ENCODE data around the gene MYO3A. TPM values are rescaled to one million over a fixed set of nuclear protein-coding genes. Genes with fewer than 3 reads are reported as not detected.

MYO3A gene
- total and polyA plus RNA-seq, 2 experiments from 2014 or later = 3.0 to 10.7 TPM

- Histone ChIP-seq H3K79me2 (replicated peaks; ENCODE audit: insufficient read depth) (no peaks in the 10 kb centered on the region), H3K4me2 (no peak overlapping the region), H3K9me2 (ENCODE audit: insufficient read depth) (no peaks in the 10 kb centered on the region; the same call in 1 of the 2 replicates), H4K20me1 (replicated peaks; ENCODE audit: insufficient read depth) (no peaks in the 10 kb centered on the region), H3K36me3 (ENCODE audit: insufficient read depth) (no peaks in the 10 kb centered on the region), H3K4me3 (no peak overlapping the region), H3F3A (replicated peaks; ENCODE audit: low read depth) (no peaks in the 10 kb centered on the region), H3K27me3 (ENCODE audit: insufficient read depth) (no peaks in the 10 kb centered on the region), H2AFZ (no peak overlapping the region), H3K4me1 (ENCODE audit: insufficient read depth) (no peaks in the 10 kb centered on the region), H3K27ac (ENCODE audit: low read depth) (no peak overlapping the region)
- H3K27ac Mint-ChIP-seq = no peak overlapping the region
- H3K4me3 Mint-ChIP-seq = no peak overlapping the region
- TF ChIP-seq EZH2 (IDR thresholded peaks at IDR 0.05; ENCODE audit: low read depth, unreplicated experiment) = no peak
- TF ChIP-seq, protein P1, sequence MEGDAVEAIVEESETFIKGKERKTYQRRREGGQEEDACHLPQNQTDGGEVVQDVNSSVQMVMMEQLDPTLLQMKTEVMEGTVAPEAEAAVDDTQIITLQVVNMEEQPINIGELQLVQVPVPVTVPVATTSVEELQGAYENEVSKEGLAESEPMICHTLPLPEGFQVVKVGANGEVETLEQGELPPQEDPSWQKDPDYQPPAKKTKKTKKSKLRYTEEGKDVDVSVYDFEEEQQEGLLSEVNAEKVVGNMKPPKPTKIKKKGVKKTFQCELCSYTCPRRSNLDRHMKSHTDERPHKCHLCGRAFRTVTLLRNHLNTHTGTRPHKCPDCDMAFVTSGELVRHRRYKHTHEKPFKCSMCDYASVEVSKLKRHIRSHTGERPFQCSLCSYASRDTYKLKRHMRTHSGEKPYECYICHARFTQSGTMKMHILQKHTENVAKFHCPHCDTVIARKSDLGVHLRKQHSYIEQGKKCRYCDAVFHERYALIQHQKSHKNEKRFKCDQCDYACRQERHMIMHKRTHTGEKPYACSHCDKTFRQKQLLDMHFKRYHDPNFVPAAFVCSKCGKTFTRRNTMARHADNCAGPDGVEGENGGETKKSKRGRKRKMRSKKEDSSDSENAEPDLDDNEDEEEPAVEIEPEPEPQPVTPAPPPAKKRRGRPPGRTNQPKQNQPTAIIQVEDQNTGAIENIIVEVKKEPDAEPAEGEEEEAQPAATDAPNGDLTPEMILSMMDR (conservative IDR thresholded peaks at IDR 0.05; ENCODE audit: low read depth in 2 of 2) = no peak
- TF ChIP-seq NANOG (IDR thresholded peaks at IDR 0.05; ENCODE audit: borderline replicate concordance) = no peak
- no peak for TF ChIP-seq JUNB (IDR thresholded peaks at IDR 0.05; ENCODE audit: unreplicated experiment)
- TF ChIP-seq STAT1 (IDR thresholded peaks at IDR 0.05; ENCODE audit: unreplicated experiment) = no peak
- no peak for TF ChIP-seq ZNF114 (CRISPR knock-in tag; IDR thresholded peaks at IDR 0.05)
- no peak for TF ChIP-seq POLR2AphosphoS5 (IDR thresholded peaks at IDR 0.05; ENCODE audit: low read depth)
- no peak for TF ChIP-seq CREB1 (CRISPR knock-in tag; IDR thresholded peaks at IDR 0.05; ENCODE audit: low read depth)
- TF ChIP-seq ZNF331 (CRISPR knock-in tag; IDR thresholded peaks at IDR 0.05; ENCODE audit: low read depth) = no peak
- no peak for TF ChIP-seq EZH2phosphoT487 (IDR thresholded peaks at IDR 0.05; ENCODE audit: unreplicated experiment)
- TF ChIP-seq, protein P2, sequence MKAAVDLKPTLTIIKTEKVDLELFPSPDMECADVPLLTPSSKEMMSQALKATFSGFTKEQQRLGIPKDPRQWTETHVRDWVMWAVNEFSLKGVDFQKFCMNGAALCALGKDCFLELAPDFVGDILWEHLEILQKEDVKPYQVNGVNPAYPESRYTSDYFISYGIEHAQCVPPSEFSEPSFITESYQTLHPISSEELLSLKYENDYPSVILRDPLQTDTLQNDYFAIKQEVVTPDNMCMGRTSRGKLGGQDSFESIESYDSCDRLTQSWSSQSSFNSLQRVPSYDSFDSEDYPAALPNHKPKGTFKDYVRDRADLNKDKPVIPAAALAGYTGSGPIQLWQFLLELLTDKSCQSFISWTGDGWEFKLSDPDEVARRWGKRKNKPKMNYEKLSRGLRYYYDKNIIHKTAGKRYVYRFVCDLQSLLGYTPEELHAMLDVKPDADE (IDR thresholded peaks at IDR 0.05) = no peak
- no peak for TF ChIP-seq REST (IDR thresholded peaks at IDR 0.05; ENCODE audit: unreplicated experiment)
- no peak for TF ChIP-seq ZNF462 (CRISPR knock-in tag; IDR thresholded peaks at IDR 0.05)
- no peaks in the 10 kb centered on the region; the same call in 2 of the 3 replicates for H3K9me3 Mint-ChIP-seq
- DNase-seq (ENCODE audit: low spot score) (no peak), ATAC-seq (no peak)
- no peaks in the 10 kb centered on the region for H3K27me3 Mint-ChIP-seq (ENCODE audit: insufficient read depth, low read depth, poor library complexity)
- peaks cover 5% of the 10 kb centered on the region; the same call in 1 of the 3 replicates for H3K36me3 Mint-ChIP-seq (ENCODE audit: low read depth)
- no peaks in the 10 kb centered on the region for H3K4me1 Mint-ChIP-seq
Measured at GRCh38 chr10:26057466-26057865, 123.4 kb downstream of the MYO3A start.
